Astrocyte (in vitro differentiated cells and primary cell): ENCODE data around the gene ZNF273. TPM values are rescaled to one million over a fixed set of nuclear protein-coding genes. Genes with fewer than 3 reads are reported as not detected.
"Not testable (repeated sequence)": the region's sequence is repeated elsewhere in the genome, so short reads cannot be mapped to it uniquely, and the experiment has no call there.

Experiments used
- DNase-seq: peaks from one replicate; pipeline ENCODE4 v3.0.0-alpha.2; 2010; ENCODE audit warnings: low read depth
- FAIRE-seq: peaks from 2 replicates; lab custom pipeline; 2011; peaks lifted over from hg19 to GRCh38; lab: Jason Lieb, UNC
- H2AFZ ChIP-seq: 2 replicates; pipeline ENCODE4 v1.6.0; 2012; ENCODE audit warnings: low read depth, low read length, inconsistent platforms
- H3K27ac ChIP-seq: 2 replicates; pipeline ENCODE4 v1.5.1; 2011; ENCODE audit warnings: low read depth, low read length, inconsistent platforms
- H3K27me3 ChIP-seq: 2 replicates; pipeline ENCODE4 v1.6.0; 2011; ENCODE audit warnings: low read length, inconsistent platforms; ENCODE audit not compliant: insufficient read depth
- H3K36me3 ChIP-seq: 2 replicates; pipeline ENCODE4 v1.5.1; 2011; ENCODE audit warnings: low read length, inconsistent platforms; ENCODE audit not compliant: insufficient read depth
- H3K4me1 ChIP-seq: 2 replicates; pipeline ENCODE4 v1.5.1; 2011; ENCODE audit warnings: low read length, inconsistent platforms; ENCODE audit not compliant: insufficient read depth
- H3K4me2 ChIP-seq: 2 replicates; pipeline ENCODE4 v1.6.0; 2012; ENCODE audit warnings: low read length, inconsistent platforms
- H3K4me3 ChIP-seq: 2 replicates; pipeline ENCODE4 v1.5.1; 2011; ENCODE audit warnings: low read depth, mild to moderate bottlenecking, low read length, inconsistent platforms; ENCODE audit not compliant: insufficient read depth
- H3K79me2 ChIP-seq: 2 replicates; pipeline ENCODE4 v1.6.0; 2012; ENCODE audit warnings: mild to moderate bottlenecking, low read length, inconsistent platforms; ENCODE audit not compliant: insufficient read depth
- H3K9ac ChIP-seq: 2 replicates; pipeline ENCODE4 v1.6.0; 2012; ENCODE audit warnings: mild to moderate bottlenecking, low read length, inconsistent platforms
- H3K9me3 ChIP-seq: 2 replicates; pipeline ENCODE4 v1.5.1; 2012; ENCODE audit warnings: low read depth, mild to moderate bottlenecking, low read length, inconsistent platforms; ENCODE audit not compliant: insufficient read depth
- H4K20me1 ChIP-seq: 2 replicates; pipeline ENCODE4 v1.6.0; 2012; ENCODE audit warnings: low read length, inconsistent platforms; ENCODE audit not compliant: insufficient read depth
- H3K27ac Mint-ChIP-seq: one replicate; pipeline ENCODE4 v1.8.0; 2021; ENCODE audit warnings: mild to moderate bottlenecking, mixed read lengths; ENCODE audit not compliant: unreplicated experiment
- H3K27me3 Mint-ChIP-seq: one replicate; pipeline ENCODE4 v1.8.0; 2021; ENCODE audit warnings: low read depth, mixed read lengths; ENCODE audit not compliant: unreplicated experiment
- H3K36me3 Mint-ChIP-seq: one replicate; pipeline ENCODE4 v1.8.0; 2021; ENCODE audit warnings: low read depth, mixed read lengths; ENCODE audit not compliant: unreplicated experiment
- H3K4me1 Mint-ChIP-seq: one replicate; pipeline ENCODE4 v1.8.0; 2021; ENCODE audit warnings: low read depth, mixed read lengths; ENCODE audit not compliant: unreplicated experiment
- H3K4me3 Mint-ChIP-seq: one replicate; pipeline ENCODE4 v1.8.0; 2021; ENCODE audit warnings: mild to moderate bottlenecking, moderate library complexity, mixed read lengths; ENCODE audit not compliant: unreplicated experiment
- H3K9me3 Mint-ChIP-seq: one replicate; pipeline ENCODE4 v1.8.0; 2021; ENCODE audit warnings: mild to moderate bottlenecking, mixed read lengths; ENCODE audit not compliant: unreplicated experiment
- EZH2 ChIP-seq: IDR thresholded peaks from 2 replicates; pipeline ENCODE4 v1.6.1; 2012; ENCODE audit warnings: mild to moderate bottlenecking, low read length, inconsistent platforms; ENCODE audit not compliant: insufficient read depth
- total RNA-seq: library from RNA; stranded (reverse); gene quantifications from 2 replicates; pipeline ENCODE4 v1.2.1, GENCODE V29; 2021
- TF ChIP-seq, protein P1 (sequence below): IDR thresholded peaks from 2 replicates; pipeline ENCODE4 v1.5.1; 2011; ENCODE audit warnings: low read depth, mild to moderate bottlenecking, inconsistent platforms, low read length, moderate library complexity; ENCODE audit not compliant: insufficient read depth

The ZNF273 gene
- total RNA-seq, 1 donor from 2014 or later = 5.0 TPM

- H3K9me3 ChIP-seq, H2AFZ ChIP-seq, H3K27me3 Mint-ChIP-seq, H3K4me1 Mint-ChIP-seq, H3K27me3 ChIP-seq, H3K9ac ChIP-seq, H3K4me3 Mint-ChIP-seq, H3K4me2 ChIP-seq, DNase-seq, H3K79me2 ChIP-seq, H3K4me1 ChIP-seq, H3K27ac Mint-ChIP-seq, H4K20me1 ChIP-seq, H3K4me3 ChIP-seq, H3K27ac ChIP-seq: not testable (repeated sequence)
- Mint-ChIP-seq H3K36me3 (peaks cover 53% of the 10 kb centered on the region), H3K9me3 (peaks cover 46% of the 10 kb centered on the region)
- peaks cover 11% of the 10 kb centered on the region for H3K36me3 ChIP-seq
- peak; percentile 43 for FAIRE-seq
Measured at GRCh38 chr7:64928252-64929187, 25.4 kb downstream of the ZNF273 start.

DNA sequence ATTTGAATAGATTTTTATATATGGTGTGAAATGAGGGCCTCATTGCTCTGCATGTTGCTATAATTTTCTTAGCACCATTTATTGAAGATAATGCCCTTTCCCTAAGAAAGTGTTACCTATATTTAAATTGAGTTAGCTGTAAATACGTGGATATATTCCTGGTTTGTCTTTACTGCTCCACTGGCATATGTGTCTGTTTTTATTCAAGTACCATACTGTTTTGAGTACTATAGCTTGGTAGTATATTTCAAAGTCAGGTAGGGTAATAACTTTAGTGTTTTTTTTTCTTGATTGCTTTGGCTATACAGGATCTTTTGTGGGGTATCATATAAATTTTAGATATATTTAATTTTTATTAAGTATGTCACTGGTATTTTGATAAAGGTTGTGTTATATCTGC lies 31.4 kb downstream of the ZNF273 start:
- no peak for FAIRE-seq
- H3K36me3 Mint-ChIP-seq = peaks cover 11% of the 10 kb centered on the region
- H3K9me3 Mint-ChIP-seq = peaks cover 16% of the 10 kb centered on the region

GRCh38 chr7:64938540-64938939 lies 35.5 kb downstream of the ZNF273 start:
- H3K27me3 ChIP-seq = no peaks in the 10 kb centered on the region
- FAIRE-seq = no peak
- no peak overlapping the region for H2AFZ ChIP-seq
- H3K4me1 ChIP-seq = no peaks in the 10 kb centered on the region
- no peak overlapping the region for H3K4me3 ChIP-seq
- no peak overlapping the region for H3K4me2 ChIP-seq
- Mint-ChIP-seq H3K4me3 (no peak overlapping the region), H3K9me3 (peaks cover 3% of the 10 kb centered on the region), H3K36me3 (peaks cover 5% of the 10 kb centered on the region), H3K27ac (no peak overlapping the region), H3K27me3 (no peaks in the 10 kb centered on the region), H3K4me1 (no peaks in the 10 kb centered on the region)
- peaks cover 5% of the 10 kb centered on the region for H3K9me3 ChIP-seq
- no peak for TF ChIP-seq EZH2
- TF ChIP-seq, protein P1, sequence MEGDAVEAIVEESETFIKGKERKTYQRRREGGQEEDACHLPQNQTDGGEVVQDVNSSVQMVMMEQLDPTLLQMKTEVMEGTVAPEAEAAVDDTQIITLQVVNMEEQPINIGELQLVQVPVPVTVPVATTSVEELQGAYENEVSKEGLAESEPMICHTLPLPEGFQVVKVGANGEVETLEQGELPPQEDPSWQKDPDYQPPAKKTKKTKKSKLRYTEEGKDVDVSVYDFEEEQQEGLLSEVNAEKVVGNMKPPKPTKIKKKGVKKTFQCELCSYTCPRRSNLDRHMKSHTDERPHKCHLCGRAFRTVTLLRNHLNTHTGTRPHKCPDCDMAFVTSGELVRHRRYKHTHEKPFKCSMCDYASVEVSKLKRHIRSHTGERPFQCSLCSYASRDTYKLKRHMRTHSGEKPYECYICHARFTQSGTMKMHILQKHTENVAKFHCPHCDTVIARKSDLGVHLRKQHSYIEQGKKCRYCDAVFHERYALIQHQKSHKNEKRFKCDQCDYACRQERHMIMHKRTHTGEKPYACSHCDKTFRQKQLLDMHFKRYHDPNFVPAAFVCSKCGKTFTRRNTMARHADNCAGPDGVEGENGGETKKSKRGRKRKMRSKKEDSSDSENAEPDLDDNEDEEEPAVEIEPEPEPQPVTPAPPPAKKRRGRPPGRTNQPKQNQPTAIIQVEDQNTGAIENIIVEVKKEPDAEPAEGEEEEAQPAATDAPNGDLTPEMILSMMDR = no peak
- H3K79me2 ChIP-seq = no peaks in the 10 kb centered on the region
- no peak overlapping the region for H3K27ac ChIP-seq
- DNase-seq = no peak
- H3K9ac ChIP-seq = no peak overlapping the region
- H4K20me1 ChIP-seq = no peaks in the 10 kb centered on the region
- H3K36me3 ChIP-seq = no peaks in the 10 kb centered on the region

More for the DNA sequence above, 31.4 kb downstream of the ZNF273 start:
- no peaks in the 10 kb centered on the region for H3K36me3 ChIP-seq
- H2AFZ ChIP-seq = no peak overlapping the region
- no peaks in the 10 kb centered on the region for H3K4me1 Mint-ChIP-seq
- H3K4me3 Mint-ChIP-seq = no peak overlapping the region
- no peak overlapping the region for H3K27ac ChIP-seq
- H3K27me3 Mint-ChIP-seq = no peaks in the 10 kb centered on the region
- H3K4me1 ChIP-seq = no peaks in the 10 kb centered on the region
- H3K79me2 ChIP-seq = no peaks in the 10 kb centered on the region
- H3K9ac ChIP-seq = no peak overlapping the region
- DNase-seq = no peak
- no peak for TF ChIP-seq EZH2
- TF ChIP-seq, protein P1 = no peak
- no peak overlapping the region for H3K4me3 ChIP-seq
- H3K27me3 ChIP-seq = no peaks in the 10 kb centered on the region
- peaks cover 2% of the 10 kb centered on the region for H3K9me3 ChIP-seq
- no peaks in the 10 kb centered on the region for H4K20me1 ChIP-seq
- no peak overlapping the region for H3K4me2 ChIP-seq
- H3K27ac Mint-ChIP-seq = no peak overlapping the region

- H3K4me3 Mint-ChIP-seq, H3K9me3 Mint-ChIP-seq, H3K36me3 Mint-ChIP-seq, H3K27me3 Mint-ChIP-seq, H3K27ac ChIP-seq, H3K4me1 Mint-ChIP-seq, H3K27ac Mint-ChIP-seq, DNase-seq, FAIRE-seq, H3K4me2 ChIP-seq, H3K4me3 ChIP-seq, H3K27me3 ChIP-seq, H3K9ac ChIP-seq, H2AFZ ChIP-seq, H4K20me1 ChIP-seq, H3K9me3 ChIP-seq, H3K36me3 ChIP-seq, H3K4me1 ChIP-seq, H3K79me2 ChIP-seq: not testable (repeated sequence)
Measured at GRCh38 chr7:64940021-64940420, 36.9 kb downstream of the ZNF273 start.
